HG03442 (cell line): Measurements from ENCODE around the gene GLYR1.
A peak's percentile ranks its signal among the peaks of the same experiment; 100 is the strongest.

Experiments
- ATAC-seq: cut with Tn5 transposase; IDR thresholded peaks from one replicate; pipeline ENCODE4 v1.9.1; 2021; ENCODE audit warnings: mild to moderate bottlenecking, moderate library complexity; ENCODE audit not compliant: unreplicated experiment

GLYR1 gene

DNA sequence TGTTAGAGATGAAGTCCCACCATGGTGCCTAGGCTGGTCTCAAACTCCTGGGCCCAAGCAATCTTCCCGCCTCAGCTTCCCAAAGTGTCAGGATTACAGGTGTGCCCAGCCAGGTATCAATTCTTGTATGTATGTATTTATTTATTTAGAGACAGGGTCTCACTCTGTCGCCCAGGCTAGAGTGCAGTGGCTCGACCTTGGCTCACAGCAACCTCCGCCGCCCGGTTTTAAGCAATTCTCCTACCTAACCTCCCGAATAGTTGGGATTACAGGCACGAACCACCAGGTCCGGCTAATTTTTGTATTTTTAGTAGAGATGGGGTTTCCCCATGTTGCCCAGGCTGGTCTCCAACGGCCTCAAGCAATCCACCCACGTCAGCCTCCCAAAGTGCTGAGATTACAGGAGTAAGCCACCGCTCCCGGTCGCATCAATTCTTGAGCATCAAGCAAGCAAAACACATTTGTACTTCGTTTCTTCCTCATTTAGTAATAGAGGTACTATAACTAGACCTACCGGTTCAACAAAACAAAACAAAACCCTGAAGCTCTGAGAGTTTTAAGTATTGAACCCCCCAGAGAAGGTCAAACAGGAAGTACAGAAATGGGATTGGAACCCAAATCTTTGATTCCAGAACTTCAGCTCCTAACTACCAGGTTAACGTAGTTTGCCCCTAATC, 79.1 kb downstream of the GLYR1 start:
- ATAC-seq, result no peak

DNA sequence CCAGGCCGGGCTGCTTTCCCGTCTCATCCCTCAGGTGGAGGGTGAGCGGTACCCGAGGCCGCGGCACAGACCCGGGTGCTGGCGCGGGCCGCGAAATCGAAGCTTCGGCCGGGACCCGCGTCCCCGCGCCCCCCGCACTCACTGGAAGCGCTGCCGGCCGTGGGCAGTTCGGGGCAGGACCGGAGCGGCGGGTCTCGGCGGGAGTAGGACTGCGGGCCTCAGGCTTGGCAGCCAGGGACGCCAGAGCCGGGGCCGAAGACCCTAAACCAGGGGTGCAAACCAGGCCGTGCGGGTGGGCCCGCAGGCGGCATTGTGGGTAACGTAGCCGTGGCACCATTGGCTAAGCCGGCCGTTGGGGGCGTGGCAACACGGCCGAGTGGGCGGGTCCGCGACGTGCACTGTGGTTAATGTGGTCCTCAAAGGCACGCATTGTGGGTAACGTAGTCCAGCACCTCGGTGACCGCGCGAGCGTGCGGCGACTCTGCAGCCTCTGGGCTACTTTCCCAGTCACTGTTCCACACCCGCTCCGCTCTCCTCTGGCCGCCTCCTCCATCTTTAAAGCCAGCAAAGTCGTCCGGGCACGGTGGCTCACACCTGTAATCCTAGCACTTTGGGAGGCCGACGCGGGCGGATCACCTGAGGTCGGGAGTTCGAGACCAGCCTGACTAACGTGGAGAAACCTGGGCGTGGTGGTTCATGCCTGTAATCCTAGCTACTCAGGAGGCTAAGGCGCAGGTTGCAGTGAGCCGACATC, 80.0 kb downstream of the GLYR1 start, which contains the start of gene ZNF500:
ZNF500 (minus strand) TSS at position 288 of the 754 bp plus-strand sequence. CDS start 1,184 bp downstream, outside the sequence.
- ATAC-seq, result peak; percentile 78

DNA sequence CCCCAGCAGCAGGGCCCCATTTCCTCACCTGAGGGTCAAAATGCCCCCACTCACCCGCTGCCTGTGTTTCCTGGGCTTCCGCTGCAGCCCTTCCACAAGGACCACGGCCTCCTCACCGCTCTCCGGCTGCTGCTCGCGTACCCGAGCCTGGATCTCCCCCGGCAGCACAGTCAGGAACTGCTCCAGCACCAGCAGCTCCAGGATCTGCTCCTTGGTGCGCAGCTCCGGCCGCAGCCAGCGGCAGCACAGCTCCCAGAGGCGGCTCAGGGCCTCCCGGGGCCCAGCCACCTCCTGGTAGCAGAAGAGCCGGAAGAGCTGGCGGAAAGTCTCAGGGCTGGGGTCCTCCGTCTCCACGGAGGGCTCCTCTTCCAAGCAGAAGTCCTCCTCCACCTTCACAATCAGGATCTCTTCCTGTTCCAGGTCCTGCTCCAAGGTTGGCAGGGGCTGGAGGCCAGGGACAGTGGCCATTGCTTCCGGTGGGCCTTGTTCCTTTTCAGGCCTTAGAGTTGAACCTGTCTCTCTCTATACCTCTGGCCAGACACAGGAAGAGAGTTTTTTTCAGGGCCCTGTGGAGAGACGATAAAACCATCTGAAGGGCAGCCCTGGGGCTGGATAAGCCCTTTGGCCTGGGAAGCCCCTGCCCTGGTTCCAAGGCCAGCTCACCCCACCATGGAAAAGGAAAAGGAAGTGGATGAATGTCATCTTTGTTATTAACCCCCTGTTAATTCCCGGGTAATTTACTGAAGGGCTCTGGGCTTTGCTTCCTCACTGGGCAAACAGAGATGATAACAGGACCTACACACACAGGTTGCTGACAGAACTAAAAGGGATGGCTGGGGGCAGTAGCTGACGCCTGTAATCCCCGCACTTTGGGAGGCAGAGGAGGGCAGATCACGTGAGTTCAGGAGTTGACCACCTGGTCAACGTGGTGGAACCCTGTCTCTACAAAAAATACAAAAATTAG, 81.3 kb downstream of the GLYR1 start:
- no peak for ATAC-seq

DNA sequence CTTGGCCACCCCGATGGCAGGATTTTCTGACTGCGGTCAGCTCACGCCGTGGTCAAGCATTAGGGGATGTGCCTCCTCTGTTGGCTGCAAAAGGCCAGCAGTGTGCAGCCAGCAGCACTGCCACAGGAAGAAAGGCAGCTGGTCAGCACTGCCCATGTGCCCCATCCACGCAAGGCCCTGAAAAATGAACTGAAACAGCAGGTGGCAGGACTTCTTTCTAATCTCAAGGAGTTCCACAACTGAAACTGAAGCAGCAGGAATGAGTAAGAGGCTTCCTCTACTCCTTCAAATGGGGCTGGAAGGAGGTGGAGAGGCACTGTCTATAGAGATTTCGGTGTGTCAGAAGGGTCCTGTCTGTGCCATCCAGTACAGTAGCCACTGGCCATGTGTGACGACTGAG, 83.3 kb downstream of the GLYR1 start:
- ATAC-seq, result no peak

DNA sequence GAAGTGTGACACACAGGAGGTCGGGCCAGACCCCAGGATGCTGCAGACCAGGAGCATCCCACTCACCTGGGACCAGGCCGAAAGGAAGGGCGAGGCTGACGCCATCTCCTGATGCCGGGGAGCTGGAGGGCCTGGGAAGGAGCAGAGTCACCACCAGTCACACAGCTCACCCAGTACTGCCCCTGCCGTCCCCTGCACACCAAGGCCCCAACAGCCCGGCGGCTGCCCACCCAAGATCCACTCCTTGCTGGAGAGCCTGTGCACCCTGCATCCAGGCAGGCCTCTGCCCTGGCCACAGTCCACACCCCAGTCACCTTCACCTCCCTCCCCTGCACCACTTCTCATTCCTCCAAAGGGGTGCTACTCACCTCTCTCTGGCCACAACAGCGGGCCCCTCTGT, 84.9 kb downstream of the GLYR1 start:
- no peak for ATAC-seq

DNA sequence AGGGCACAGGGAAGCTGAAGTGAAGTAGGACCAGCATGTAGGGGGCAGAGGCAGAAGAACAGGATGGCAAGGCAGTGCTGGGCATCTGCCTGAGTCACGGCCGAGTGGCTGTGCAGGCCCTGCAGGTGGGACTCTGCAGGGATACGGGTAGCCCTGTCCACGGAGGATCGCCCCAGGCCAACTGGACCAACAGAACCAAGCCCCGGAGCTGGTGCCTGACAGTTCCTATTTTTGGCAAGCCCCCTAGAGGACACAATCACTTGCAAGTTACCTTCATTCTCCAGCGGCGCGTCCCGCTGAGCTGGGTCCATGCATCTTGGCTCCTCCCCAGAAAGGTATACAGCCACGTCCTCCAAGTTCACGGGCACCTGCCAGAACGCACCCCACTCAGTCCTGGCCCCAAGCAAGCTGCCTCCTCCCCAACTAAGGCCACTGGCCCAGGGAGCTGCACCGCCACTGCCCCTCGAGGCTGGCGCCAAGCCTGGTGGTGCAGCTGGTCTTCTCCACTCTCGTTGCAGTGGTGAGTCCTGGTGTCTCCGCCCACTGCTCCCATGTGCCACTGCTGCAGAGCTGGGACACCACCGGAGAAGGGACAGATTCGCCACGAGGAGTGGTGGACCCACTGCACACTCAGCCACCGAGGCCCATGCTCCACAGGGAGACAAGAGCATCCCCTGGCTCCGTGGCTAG, 86.7 kb downstream of the GLYR1 start:
- ATAC-seq, result no peak

DNA sequence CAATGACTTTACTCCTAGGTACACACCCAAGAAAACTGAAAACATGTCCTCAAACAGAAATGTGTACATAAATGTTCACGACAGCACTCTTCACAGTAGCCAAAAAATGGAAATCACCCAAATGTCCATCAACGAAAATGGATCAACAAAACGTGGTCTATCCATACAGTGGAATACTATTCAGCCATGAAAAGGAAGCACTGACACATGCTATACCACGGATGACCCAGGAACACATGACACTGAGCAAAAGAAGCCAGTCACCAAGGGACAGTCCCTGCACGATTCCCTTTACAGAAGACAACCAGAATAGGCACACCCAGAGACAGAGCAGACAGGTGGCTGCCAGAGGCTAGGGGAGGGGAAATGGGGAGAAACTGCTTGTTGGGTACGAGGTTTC, 91.4 kb downstream of the GLYR1 start:
- no peak for ATAC-seq

DNA sequence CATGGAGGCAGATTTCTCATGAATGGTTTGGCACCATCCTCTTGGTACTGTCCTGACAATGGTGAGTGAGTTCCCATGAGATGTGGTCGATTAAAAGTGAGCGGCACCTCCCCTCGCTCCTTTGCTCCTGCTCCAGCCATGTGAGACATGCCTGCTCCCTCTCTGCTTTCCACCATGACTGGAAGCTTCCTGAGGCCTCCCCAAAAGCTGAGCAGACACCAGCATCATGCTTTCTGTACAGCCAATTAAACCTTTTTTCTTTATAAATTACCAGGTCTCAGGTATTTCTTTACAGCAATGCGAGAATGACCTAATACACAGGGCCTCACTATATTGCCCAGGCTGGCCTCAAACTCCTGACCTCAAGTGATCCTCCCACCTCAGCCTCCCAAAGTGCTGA, 92.2 kb downstream of the GLYR1 start:
- no peak for ATAC-seq

DNA sequence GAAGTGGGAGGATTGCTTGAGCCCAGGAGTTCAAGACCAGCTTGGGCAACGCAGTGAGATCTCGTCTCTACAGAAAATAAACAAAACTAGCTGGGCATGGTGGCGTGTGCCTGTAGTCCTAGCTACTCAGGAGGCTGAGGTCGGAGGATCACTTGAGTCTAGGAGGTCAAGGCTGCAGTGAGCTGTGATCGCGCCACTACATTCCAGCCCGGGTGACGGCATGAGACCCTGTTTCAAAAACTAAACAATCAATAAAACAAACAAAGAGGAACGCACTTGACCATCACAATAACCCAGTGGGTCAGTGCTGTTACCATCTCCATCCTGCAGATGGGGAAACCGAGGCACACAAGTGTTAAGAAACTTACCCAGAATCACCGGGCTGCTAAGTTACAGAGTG, 93.9 kb downstream of the GLYR1 start:
- ATAC-seq, result no peak
